A673 (cell line): Measurements from ENCODE around the gene ACSL6. TPM values are rescaled to one million over a fixed set of nuclear protein-coding genes. Genes with fewer than 3 reads are reported as not detected.

Experiments
- BruUV-seq: library from RNA; stranded (reverse); fragments of 400-500 nt; replicated peaks from 2 replicates; lab custom pipeline; 2021; lab: Mats Ljungman, UMichigan
- CTCF ChIA-PET: fragments of 300-600 bp; sonication (Branson Sonifier 250); formaldehyde crosslinking; loops from one replicate; lab custom pipeline; 2022; ENCODE audit warnings: antibody characterized with exemption; lab: Charles Lee
- POLR2A ChIA-PET: fragments of 300-600 bp; sonication (Branson Sonifier 250); formaldehyde crosslinking; loops from one replicate; lab custom pipeline; 2022; ENCODE audit warnings: antibody characterized with exemption; ENCODE audit not compliant: low non-redundant PET; lab: Charles Lee
- DNase-seq: peaks from one replicate; pipeline ENCODE4 v3.0.0-alpha.2; 2015; ENCODE audit warnings: low spot score
- H3K27ac ChIP-seq: fragments of 200-600 bp; sonication (generic); 2 replicates; pipeline ENCODE4 v1.5.1; 2016; ENCODE audit warnings: mixed run types, low read depth, mild to moderate bottlenecking, mixed read lengths, antibody characterized with exemption, low read length; ENCODE audit not compliant: poor library complexity, severe bottlenecking
- H3K27me3 ChIP-seq: fragments of 200-600 bp; sonication (generic); replicated peaks from 2 replicates; pipeline ENCODE4 v1.6.1; 2017; ENCODE audit warnings: mixed run types, low read depth, mild to moderate bottlenecking, mixed read lengths, antibody characterized with exemption, low read length; ENCODE audit not compliant: insufficient read depth, poor library complexity
- H3K36me3 ChIP-seq: fragments of 200-600 bp; sonication (generic); 2 replicates; pipeline ENCODE4 v1.6.1; 2016; ENCODE audit warnings: mixed run types, mild to moderate bottlenecking, mixed read lengths, antibody characterized with exemption, low read length; ENCODE audit not compliant: insufficient read depth, poor library complexity, severe bottlenecking
- H3K4me1 ChIP-seq: fragments of 200-600 bp; sonication (generic); 2 replicates; pipeline ENCODE4 v1.6.1; 2017; ENCODE audit warnings: mixed run types, mild to moderate bottlenecking, mixed read lengths, antibody characterized with exemption, low read length; ENCODE audit not compliant: insufficient read depth, poor library complexity, severe bottlenecking
- H3K4me3 ChIP-seq: fragments of 200-600 bp; sonication (generic); 2 replicates; pipeline ENCODE4 v1.5.1; 2016; ENCODE audit warnings: low read depth, mixed run types, mild to moderate bottlenecking, mixed read lengths, low read length; ENCODE audit not compliant: poor library complexity, severe bottlenecking
- H3K9me3 ChIP-seq: fragments of 200-600 bp; sonication (generic); 2 replicates; pipeline ENCODE4 v1.6.1; 2016; ENCODE audit warnings: mixed run types, low read depth, mild to moderate bottlenecking, mixed read lengths, antibody characterized with exemption, low read length; ENCODE audit not compliant: poor library complexity, severe bottlenecking
- EZH2 ChIP-seq: fragments of 200-600 bp; sonication (generic); IDR thresholded peaks from 2 replicates; pipeline ENCODE4 v1.6.1; 2017; ENCODE audit warnings: borderline replicate concordance, low read depth, mild to moderate bottlenecking, mixed read lengths, antibody characterized with exemption, low read length; ENCODE audit not compliant: poor library complexity, severe bottlenecking
- intact Hi-C: fragments of 100-400 bp; cut with micrococcal nuclease; formaldehyde crosslinking; loops from one replicate; pipeline ENCODE4 v1.10.0; 2022; ENCODE audit not compliant: unreplicated experiment
- total RNA-seq: library from RNA; stranded (reverse); gene quantifications from 2 replicates; pipeline ENCODE4 v1.2.3, GENCODE V29; 2021
- TF ChIP-seq, protein P1 (sequence below): fragments of 300-800, 200-600 bp; sonication (generic); conservative IDR thresholded peaks from 2 replicates; pipeline ENCODE4 v1.5.1; 2017; ENCODE audit warnings: low read depth, mild to moderate bottlenecking, antibody characterized with exemption, low read length, moderate library complexity, mixed read lengths

Gene ACSL6
- total RNA-seq, 1 experiment from 2014 or later = not detected

DNA sequence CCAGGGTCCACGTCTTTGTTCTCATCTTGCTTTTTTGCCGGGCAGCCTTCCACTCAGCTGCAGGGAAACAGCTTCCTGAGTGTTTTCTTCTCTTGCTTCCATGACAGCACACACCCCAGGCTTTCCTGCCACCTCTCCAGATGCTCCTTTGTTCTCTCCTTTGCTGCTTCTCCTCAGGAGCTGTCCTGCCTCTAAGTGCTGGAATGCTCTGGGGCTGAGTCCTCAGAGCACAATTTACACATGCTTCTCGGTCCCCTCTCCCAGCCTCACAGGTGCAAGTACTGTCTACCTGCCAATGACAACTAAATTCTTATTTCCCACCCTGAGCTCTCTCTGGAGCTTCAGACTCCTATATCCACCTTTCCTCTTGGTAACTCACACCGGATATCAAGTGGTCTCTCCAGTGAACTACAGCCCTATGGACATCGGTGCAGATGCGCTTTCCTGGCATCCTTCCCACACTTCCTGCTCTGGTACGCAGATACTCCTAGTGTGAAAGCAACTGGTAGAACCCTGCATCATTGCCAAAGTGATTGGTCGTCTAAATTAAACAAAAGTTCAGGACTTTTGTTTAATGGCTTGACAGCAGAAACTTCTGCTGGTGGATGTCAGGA lies 13.4 kb upstream of the ACSL6 start:
- DNase-seq = peak; percentile 12
- POLR2A ChIA-PET = no interaction called here

DNA sequence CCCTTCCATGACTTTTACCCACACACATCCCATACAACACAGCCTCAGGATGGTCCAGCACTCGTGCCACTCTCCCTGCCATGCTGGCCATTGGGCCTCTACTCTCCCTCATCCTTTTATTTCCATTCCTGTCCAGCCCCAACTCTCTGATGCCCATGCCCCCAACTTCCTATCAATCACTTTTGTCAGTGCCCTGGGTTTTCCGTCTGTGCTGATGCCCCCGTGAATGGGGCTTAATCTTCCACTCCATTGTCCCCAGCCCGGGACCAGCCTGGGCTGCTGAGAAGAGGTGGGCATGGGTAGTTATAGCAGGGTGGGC lies 12.6 kb upstream of the ACSL6 start:
- POLR2A ChIA-PET = no interaction called here
- DNase-seq = no peak
- H3K36me3 ChIP-seq = no peaks in the 10 kb centered on the region
- H3K9me3 ChIP-seq = no peaks in the 10 kb centered on the region
- peaks cover 12% of the 10 kb centered on the region for H3K27me3 ChIP-seq
- intact Hi-C loops = no loop called here
- H3K27ac ChIP-seq = no peak overlapping the region
- TF ChIP-seq, protein P1, sequence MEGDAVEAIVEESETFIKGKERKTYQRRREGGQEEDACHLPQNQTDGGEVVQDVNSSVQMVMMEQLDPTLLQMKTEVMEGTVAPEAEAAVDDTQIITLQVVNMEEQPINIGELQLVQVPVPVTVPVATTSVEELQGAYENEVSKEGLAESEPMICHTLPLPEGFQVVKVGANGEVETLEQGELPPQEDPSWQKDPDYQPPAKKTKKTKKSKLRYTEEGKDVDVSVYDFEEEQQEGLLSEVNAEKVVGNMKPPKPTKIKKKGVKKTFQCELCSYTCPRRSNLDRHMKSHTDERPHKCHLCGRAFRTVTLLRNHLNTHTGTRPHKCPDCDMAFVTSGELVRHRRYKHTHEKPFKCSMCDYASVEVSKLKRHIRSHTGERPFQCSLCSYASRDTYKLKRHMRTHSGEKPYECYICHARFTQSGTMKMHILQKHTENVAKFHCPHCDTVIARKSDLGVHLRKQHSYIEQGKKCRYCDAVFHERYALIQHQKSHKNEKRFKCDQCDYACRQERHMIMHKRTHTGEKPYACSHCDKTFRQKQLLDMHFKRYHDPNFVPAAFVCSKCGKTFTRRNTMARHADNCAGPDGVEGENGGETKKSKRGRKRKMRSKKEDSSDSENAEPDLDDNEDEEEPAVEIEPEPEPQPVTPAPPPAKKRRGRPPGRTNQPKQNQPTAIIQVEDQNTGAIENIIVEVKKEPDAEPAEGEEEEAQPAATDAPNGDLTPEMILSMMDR = no peak
- TF ChIP-seq EZH2 = no peak
- no peak overlapping the region for H3K4me3 ChIP-seq
- H3K4me1 ChIP-seq = no peaks in the 10 kb centered on the region
- no TSS peak for BruUV-seq
- CTCF ChIA-PET = no interaction called here

More for the DNA sequence above, 13.4 kb upstream of the ACSL6 start:
- CTCF ChIA-PET = no interaction called here
- Histone ChIP-seq H3K27ac (no peak overlapping the region), H3K27me3 (peaks cover 7% of the 10 kb centered on the region), H3K9me3 (no peaks in the 10 kb centered on the region), H3K4me3 (no peak overlapping the region), H3K36me3 (no peaks in the 10 kb centered on the region), H3K4me1 (no peaks in the 10 kb centered on the region)
- intact Hi-C loops = no loop called here
- no TSS peak for BruUV-seq
- TF ChIP-seq, protein P1 = no peak
- TF ChIP-seq EZH2 = no peak

DNA sequence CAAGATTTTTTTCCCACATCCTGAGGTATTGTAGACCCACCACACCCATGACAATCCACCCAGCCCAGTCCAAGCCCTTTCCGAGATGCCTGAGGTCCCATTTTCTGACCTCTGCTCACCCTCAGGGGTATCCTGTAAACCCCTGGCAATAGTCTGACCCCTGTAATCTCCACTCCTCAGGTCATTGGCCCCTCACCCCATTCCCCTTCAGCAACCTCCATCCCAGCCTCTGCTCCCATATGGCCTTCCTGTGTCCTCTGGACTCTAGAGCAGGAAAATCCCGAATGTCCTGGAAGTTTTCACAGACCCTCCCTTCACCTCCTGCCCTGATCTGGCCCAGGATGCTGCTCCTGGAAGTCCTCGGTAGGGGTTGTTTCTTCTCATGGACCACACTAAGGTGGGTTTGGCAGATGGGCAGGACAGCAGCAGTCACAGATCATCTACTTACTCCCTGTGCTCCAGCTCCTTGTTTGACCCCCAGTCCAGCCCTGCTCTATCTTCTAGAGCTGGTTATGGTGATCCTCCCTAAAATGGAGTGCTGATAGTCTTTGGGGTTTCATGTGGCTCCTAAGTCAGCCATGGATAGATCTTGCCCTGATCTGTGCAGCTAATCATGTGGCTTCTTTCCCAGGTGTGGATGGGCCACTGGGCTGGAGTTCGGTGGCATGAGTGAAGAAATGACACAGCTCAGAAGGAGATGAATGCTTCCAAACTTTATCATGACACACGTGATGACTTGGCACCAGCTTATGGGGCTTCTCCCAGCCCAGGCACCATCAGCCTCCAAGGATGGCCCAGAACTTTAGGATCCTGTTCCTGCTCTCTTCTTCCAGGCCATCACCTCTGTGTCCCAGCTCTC lies 12.0 kb upstream of the ACSL6 start:
- intact Hi-C loops = no loop called here
- ChIA-PET CTCF (no interaction called here), POLR2A (no interaction called here)
- Histone ChIP-seq H3K4me1 (no peaks in the 10 kb centered on the region), H3K27ac (no peak overlapping the region), H3K36me3 (no peaks in the 10 kb centered on the region), H3K4me3 (no peak overlapping the region), H3K27me3 (peaks cover 12% of the 10 kb centered on the region), H3K9me3 (no peaks in the 10 kb centered on the region)
- BruUV-seq = no TSS peak
- TF ChIP-seq, protein P1 = no peak
- TF ChIP-seq EZH2 = no peak
- no peak for DNase-seq
